Activated T-helper 1 cell treated with Interleukin-2 at 50 U/mL for 16 hours (primary cell): Measurements from ENCODE around the gene NPTX2.
"Not testable (repeated sequence)": the region's sequence is repeated elsewhere in the genome, so short reads cannot be mapped to it uniquely, and the experiment has no call there.

Source experiments
- DNase-seq: peaks from one replicate; pipeline ENCODE4 v3.0.0-alpha.2; 2020; ENCODE audit warnings: low read depth

Gene NPTX2, protein sequence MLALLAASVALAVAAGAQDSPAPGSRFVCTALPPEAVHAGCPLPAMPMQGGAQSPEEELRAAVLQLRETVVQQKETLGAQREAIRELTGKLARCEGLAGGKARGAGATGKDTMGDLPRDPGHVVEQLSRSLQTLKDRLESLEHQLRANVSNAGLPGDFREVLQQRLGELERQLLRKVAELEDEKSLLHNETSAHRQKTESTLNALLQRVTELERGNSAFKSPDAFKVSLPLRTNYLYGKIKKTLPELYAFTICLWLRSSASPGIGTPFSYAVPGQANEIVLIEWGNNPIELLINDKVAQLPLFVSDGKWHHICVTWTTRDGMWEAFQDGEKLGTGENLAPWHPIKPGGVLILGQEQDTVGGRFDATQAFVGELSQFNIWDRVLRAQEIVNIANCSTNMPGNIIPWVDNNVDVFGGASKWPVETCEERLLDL

DNA sequence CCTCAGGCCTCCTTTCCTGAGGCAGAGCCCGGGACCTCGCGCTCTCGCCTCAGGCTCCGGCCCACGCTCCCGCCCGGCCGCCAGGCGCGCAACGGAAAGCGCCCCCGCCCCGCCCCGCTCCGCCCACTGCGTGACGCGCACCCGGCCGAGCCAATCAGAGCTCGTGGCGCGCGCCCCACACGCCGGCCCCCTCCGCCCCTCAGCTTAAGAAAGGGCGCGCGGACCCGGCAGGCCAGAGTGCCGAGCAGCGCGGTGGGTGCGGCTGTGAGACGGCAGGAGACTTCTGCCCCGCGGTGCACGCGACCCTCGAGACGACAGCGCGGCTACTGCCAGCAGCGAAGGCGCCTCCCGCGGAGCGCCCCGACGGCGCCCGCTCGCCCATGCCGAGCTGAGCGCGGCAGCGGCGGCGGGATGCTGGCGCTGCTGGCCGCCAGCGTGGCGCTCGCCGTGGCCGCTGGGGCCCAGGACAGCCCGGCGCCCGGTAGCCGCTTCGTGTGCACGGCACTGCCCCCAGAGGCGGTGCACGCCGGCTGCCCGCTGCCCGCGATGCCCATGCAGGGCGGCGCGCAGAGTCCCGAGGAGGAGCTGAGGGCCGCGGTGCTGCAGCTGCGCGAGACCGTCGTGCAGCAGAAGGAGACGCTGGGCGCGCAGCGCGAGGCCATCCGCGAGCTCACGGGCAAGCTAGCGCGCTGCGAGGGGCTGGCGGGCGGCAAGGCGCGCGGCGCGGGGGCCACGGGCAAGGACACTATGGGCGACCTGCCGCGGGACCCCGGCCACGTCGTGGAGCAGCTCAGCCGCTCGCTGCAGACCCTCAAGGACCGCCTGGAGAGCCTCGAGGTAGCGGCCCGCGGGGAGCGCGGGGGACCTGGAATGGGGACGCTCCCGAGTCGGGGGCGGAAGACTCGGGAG, at the start of gene NPTX2:
NPTX2 (plus strand) TSS at position 235 of the 909 bp plus-strand sequence; CDS start at position 412, 177 bp downstream.
- no peak for DNase-seq

DNA sequence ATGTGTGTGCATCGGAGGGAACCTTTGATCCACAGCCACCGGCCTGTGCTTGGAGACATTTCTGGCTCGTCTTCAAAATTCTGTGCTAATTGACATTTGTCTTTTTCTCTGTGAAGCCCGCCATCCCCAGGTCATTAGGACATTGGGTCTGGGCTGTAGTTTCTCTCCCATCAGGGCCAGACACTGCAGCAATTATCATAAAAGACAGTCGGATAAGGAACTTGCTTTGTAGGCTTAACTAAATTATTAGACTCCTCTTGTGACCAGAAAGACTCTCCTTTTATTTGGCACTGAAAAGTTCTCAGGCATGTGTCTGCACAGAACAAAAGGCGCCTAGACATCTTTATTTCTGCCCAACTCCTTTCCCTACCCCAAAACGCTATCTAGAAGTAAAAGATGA, 49.1 kb upstream of the NPTX2 start:
- no peak for DNase-seq

DNA sequence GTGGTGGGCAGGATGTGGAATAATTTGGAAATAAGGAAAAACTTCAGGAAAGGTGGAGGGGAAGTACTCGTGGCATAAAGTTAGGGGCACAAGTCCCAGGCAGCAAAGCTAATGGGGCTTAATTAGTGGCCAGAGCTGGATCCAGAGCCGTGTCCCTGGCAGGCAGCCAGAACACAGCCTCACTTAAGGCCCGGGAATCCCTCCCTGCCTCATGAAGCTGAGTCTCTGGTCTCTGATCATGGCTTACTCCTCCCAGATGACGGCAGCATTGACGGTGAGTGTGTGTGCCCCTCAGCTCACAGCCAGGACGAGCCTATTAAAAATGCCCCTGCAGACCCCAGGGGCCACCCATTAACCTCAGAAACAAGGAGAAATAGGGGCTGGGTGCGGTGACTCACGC, 48.2 kb upstream of the NPTX2 start:
- no peak for DNase-seq

DNA sequence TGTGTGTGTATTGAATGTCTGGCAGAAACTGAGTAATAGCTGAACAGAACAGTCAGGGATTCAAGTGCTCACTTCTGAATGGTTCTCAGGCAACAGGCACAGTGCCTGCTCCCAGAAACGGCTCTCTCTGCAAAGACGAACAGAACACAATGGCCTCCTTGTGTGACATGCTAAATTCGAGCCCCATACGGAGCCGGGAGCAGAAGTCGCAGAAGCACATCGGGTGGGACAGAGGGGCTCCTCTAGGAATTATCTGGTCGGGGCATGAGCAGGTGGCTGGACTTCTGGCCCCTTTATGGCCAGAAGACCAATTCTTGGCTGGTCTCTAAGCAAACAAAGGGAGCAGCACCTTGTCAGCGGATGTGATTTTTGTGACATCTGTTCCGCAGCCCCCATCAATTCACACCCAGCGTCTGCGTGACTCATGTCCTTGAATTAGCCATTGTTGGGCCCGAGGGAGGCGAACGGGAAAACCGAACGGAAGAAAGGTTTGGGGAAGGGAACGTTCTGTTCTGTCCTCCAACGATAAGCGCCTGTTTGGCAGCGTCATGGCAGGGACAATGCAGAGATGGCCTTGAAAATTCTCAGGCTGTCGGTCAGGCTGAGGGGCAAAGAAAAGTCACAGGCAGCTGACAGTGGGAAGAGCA, 47.3 kb upstream of the NPTX2 start:
- DNase-seq = no peak

DNA sequence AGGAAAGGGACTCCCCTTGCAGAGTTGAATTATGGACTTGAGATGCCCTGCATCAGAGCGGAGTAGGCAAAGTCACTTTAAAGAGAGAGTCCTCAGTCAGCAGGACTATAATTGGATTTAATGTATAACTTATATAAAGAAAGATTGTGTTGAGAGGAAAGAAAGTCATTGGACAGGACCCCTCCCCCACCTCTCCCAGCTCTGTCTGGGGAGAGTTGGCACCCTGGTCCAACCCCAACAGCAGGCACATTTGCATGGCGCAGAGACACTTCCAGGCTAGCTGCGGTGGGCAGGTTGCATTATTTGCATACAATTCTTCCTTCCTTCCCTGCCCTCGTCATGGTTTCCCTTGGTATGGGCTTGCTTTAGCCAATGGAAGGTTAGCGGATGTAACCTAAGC, 46.1 kb upstream of the NPTX2 start:
- no peak for DNase-seq

DNA sequence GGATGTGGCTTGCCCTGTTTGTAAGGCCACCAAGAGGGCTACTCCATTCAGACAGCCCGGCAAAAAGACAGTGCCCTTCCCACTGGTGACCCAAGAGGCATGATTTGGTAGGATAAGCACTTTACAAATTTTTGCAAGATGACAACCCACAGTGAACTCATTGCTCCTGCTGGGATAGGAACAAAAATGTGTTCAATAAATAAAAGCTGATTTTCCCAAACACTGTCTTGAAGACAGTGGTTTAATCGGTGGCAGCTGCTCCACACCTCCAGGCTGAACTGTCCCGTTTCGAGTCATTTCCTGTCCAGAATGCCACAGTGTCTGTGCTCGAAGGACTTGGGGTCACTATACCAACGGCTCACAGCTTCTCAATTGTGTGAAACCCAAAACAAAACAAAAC, 45.1 kb upstream of the NPTX2 start:
- no peak for DNase-seq

DNA sequence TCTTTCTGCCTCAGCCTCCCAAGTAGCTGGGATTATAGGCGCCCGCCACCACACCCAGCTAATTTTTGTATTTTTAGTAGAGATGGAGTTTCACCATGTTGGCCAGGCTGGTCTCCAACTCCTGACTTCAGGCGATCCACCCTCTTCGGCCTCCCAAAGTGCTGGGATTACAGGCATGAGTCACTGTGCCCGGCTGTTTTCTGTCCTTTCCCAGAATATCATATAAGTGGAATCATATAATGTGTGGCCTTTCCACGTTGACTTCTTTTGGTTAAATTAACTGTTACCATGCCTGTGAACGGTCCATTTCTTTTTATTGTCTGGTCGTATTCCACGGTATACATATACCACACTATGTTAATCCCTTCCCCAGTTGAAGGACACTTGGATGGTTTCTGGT, 44.4 kb upstream of the NPTX2 start:
- not testable (repeated sequence) for DNase-seq

DNA sequence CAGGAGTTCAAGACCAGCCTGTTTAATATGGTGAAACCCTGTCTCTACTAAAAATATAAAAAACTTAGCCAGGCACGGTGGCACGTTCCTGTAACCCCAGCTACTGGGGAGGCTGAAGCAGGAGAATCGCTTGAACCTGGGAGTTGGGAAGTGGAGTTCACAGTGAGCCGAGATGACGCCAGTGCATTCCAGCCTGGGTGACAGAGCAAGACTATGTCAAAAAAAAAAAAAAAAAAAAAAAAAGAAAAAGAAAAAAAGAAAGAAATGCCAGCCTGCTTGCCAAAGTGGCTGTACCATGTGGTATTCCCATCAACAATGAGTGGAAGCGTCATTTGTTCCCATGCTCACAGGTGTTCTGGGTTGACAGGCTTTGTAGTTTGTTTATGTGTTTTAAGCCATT, 43.3 kb upstream of the NPTX2 start:
- no peak for DNase-seq

DNA sequence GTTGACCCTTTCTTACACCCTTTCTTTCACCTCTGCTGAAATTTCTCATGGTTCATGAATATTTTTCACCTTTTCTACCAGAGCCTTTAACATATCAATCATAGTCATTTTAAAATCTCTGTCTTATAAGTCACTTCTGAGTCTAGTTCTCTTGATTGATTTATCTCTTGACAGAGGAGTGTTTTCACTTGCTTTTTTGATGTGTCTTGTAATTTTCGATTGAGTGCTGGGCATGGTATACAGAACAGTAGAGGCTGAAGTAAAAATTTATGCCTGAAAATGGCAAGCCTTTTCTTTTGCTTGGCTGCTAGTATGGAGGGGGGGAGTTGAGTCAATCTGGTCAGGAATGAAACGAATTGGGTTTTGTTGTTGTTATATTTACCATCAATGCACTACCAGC, 41.2 kb upstream of the NPTX2 start:
- no peak for DNase-seq

DNA sequence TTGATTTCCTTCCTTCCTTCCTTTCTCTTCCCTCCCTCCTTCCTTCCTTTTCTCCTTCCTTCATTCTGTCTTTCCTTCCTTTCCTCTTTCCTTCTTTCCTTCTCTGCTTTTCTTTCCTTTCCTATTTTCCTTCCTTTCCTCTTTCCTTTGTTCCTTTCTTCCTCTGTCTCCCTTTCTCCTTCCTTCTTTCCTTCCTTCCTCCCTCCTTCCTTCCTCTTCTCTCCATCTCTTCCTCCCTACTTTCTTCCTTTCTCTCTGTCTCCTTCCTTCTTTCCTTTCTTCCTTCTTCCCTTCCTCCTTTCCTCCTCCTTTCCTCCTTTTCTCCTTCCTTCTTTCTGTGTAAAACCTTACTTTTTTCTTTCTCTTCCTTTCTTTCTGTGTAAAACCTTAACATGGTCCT, 32.3 kb upstream of the NPTX2 start:
- no peak for DNase-seq

DNA sequence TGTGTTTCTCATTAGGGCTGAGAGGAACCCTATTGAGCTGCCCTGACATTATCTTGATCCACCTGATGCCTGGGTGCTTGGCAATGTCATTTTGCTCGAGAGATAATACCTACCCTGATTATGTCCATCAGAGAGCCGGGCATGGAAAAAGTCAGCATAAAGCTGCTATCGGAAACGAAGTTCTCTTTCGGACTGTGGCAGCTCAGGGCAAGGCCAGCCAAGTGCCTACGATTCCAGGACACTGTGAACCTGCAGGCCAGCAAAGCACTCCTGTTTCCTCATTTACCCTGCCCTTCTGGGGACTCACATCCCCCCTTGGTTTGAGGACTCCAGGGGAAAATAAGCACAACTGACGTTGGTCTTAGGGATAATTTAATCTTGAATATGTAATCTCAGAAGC, 25.2 kb upstream of the NPTX2 start:
- DNase-seq = no peak

DNA sequence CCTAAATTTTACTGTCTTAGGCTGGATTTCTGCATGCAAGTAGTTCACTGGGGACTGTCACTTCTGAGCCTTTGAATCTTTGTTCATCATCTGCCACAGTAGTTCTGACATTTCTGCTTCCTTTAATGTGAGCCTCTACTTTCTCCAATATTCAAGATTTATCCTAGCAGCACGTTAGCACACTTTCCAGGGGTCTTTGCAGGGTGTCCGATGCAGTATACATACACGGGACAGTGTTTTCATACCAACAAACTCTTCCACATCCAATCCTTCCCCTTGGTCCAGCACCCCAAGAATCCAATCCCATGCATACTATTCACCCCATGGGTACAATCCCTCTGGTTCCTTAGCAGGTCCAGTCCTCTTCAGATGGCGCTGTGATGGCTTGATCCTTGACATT, 22.7 kb upstream of the NPTX2 start:
- DNase-seq = no peak

DNA sequence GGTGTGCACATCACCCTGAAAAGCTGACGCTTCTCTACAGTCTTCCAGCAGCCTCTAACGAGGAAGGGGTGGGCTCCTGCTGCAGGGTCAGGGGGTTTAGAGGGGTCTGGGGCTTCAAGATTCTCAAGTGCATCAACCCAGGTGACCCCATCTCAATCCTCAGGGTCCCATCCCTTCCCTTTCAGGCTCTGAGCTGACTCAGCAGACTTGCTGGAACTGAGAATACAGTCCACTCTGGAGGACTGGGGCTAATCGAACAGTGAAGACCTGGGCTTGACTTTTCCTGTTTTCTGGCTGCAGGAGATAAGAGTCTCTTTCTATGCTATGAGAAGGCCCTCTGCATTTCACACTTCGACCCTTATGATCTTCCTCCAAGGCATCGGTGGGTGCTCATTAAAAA, 22.3 kb upstream of the NPTX2 start:
- no peak for DNase-seq

DNA sequence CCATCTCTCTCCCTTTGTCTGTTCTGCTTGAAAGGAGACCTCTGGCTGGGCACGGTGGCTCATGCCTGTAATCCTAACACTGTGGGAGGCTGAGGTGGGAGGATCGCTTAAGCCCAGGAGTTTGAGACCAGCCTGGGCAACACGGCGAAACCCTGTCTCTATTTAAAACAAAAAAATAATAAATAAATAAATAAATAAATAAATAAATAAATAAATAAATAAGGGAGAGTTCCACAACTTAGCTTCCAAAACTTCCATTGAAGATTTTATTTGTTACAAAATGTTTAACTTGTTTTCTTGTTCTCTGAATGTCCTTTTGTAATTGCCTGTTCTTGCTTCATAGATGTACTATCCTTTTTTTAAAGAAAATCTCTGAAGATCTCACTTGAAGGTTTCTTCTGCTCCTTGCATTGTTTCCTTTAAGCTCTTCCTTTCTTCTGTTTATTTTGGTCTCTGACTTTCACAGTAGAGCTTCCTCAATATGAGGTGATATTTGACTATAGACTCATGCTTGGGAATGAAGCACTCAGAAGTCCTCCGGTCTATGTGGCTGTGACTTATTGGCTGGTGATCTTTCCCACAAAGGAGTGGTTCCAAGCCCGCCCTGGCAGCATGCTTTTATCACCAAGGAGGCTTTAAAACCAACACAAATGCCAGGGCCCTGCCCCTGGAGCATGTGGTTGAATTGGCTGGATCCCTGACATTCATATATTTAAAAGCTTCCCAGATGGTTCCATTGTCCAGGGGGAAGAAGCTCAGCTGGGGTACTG, 18.1 kb upstream of the NPTX2 start:
- DNase-seq = no peak

DNA sequence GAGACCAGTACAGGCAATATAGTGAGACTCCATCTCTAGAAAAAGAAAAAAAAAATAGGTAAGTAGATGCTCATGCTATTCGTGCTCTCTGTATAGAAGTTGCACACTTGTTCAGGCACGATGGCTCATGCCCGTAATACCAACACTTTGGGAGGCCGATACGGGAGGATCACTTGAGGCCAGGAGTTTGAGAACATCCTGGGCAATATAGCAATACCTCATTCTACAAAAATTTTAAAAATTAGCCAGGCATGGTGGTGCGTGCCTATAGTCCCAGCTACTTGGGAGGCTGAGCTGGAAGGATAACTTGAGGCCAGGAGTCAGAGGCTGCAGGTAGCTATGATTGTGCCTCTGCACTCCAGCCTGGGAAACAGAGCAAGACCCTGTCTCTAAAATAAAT, 17.2 kb upstream of the NPTX2 start:
- no peak for DNase-seq

DNA sequence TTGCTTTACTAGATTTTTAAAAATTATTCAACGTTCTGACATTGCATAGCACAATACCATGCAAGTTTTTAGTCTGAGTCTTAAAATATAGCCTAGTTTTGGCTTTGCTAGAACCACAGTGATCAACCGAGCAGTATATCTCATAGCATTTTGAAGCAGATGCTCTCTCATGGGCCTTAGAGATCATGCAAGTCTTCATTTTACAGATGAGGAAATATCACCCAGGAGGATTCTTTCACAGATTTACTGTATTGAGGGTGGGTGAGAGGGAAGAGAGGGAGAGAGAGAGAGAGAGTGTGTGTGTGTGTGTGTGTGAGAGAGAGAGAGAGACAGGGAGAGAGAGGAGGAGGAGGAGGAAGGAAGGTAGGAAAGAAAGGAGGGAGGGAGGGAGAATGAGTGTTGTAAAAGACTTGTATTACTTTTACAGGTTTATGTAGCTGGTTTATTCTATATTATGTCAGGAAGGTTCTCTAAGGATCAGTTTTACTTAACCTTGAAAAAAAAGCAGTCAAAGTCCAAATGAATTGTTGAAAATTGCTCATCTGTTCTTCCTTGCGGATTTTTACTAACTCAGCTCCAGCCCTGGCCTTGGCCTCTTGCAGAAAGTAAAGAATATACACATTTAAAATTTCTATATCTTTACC, 14.2 kb upstream of the NPTX2 start:
- no peak for DNase-seq

DNA sequence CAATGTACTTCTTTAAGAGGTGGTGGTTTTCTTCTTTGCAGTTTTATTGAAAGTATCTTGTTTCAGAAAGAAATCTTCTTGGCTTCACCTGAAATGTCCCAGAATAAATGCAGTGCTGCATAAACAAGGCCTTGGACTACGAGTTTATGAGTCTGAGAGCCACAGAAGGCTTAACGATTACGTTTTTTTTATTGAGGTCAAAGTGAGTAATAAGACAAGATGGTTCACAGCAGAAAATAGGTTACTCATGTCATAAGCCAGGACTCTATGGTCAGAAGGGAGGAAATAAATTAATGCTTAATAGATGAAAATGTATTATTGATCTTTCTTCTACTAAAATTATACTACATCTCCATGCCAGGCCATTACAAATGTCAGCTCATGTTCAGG, 13.7 kb upstream of the NPTX2 start:
- DNase-seq = no peak

DNA sequence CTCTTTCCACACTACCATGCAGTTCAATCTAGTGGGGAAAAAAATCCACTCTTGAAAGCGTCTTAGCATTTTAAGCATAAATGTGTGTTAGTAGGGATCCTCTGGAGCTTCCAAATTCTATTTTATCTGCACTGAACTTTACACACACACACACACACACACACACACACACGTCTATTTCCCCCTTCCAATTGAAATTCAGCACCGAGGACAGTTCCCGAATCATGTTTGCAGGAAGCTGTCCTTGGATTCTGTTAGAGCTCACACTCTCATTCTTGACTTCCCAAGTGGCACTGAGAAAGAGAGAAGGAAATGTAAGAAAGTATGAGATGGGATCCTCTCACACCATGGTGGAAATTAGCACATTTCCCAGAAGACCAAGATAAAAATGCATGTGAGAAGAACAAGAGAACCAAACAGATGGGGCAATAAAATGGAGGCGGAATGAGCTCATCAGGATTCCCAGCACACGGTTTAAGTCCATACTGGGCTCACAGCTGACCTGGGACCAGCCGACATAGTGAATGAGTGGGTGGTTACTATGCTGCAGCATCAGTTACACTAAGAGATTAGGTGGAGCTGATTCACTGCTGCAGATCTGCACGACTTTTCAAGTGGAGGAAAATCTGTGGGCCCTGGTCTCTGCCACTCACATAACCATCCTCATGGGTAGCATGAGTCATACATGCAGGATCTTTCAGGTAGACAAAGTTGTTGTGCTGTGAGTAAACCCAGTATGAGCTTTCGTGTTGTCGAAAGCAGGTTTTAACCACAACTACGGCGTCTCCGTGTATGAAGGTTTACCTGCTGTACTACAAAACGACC, 3.3 kb upstream of the NPTX2 start:
- DNase-seq = no peak

DNA sequence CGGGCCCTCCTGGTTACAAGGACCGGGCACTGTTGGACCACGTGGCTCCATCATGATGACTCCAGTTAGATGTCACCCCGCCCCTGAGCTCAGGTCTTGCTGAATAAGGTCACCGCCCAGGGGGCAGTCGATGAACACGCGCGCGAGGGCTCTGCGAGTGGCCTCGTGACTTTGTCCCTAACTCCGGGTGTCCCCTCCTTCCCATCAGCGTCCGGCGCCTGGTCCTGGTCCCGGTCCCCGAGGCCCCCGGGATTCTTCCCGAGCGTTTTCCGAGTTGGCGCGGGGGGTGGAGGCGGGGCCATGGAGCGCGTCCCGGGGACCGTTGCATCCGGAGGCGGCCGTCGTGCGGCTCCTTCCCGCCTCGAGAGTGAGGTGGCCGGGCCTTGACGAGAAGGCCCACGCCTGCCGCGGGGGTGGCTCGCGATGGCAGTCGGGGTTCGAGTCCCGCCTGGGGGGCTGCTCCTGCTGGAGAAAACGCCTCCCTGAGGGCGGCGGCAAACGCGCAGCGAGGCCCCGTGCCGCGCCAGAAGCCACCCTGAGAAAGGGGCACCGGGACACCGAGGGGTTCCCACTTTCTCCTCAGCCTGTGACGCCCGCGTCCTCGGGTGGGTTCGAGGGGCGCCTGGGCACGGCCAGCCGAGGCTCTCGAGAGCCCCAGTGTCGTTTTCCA, 569 bp upstream of the NPTX2 start:
- DNase-seq = no peak

DNA sequence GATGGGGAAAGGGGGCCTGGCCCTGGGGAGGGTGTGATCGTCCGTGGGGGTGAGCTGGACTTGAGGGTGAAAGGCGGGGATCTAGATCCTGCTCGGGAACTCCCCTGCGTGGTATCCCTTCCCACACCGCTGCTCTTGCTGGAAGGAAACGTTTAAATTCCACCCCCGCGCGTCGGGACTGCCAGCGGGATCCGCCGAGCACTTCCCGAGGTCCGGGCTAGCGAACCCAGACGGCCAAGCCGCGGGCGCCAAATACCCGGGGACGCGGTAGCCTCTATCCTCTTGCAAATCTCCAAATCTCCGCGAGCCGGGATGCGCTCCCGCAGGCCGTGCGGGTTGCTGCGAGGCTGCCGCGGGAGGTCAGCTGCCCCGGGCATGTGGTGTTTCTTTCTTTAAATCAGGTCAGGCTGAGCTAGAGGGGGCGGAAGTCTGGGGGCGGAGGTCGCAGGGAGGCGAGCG, 904 bp downstream of the NPTX2 start:
- no peak for DNase-seq
